Measurements from ENCODE around the gene SCYGR8.

SCYGR8 gene

DNA sequence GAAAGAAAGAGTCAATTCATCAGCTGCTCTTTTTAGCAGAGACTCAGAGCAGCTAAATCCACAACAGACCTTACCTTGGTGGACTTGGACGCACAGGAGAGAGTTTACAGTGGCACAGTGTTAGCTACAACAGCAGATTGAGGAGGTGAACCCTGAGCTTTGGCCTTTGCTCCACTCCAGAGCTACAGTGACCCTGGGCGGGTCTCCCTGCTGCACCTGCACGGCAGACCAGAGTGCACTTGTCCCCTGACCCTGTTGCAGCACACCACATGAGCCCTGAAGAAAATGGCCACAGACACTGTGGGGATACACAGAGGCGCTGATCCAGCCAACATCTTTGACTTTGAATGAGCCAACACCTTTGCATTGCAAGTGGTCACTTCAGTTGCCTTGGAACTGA is 38.8 kb upstream of the SCYGR8 start:
- TF ChIP-seq, protein P1, sequence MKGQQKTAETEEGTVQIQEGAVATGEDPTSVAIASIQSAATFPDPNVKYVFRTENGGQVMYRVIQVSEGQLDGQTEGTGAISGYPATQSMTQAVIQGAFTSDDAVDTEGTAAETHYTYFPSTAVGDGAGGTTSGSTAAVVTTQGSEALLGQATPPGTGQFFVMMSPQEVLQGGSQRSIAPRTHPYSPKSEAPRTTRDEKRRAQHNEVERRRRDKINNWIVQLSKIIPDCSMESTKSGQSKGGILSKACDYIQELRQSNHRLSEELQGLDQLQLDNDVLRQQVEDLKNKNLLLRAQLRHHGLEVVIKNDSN (IDR thresholded peaks at IDR 0.05), result no peak
- TF ChIP-seq CREB1 (IDR thresholded peaks at IDR 0.05; ENCODE audit: low read depth) (no peak), TAF1 (IDR thresholded peaks at IDR 0.05; ENCODE audit: low read depth) (no peak), CEBPB (IDR thresholded peaks at IDR 0.05) (no peak), EGR1 (IDR thresholded peaks at IDR 0.05) (no peak), NFIC (IDR thresholded peaks at IDR 0.05) (no peak), YY1 (IDR thresholded peaks at IDR 0.05; ENCODE audit: low read depth) (no peak), TCF12 (IDR thresholded peaks at IDR 0.05; ENCODE audit: low read depth) (no peak), EP300 (IDR thresholded peaks at IDR 0.05; ENCODE audit: borderline replicate concordance) (no peak), ZBTB7A (IDR thresholded peaks at IDR 0.05; ENCODE audit: low read depth) (no peak), FOXM1 (IDR thresholded peaks at IDR 0.05; ENCODE audit: borderline replicate concordance, low read depth) (no peak), TEAD4 (IDR thresholded peaks at IDR 0.05) (no peak), RAD21 (IDR thresholded peaks at IDR 0.05; ENCODE audit: low read depth) (no peak)
- TF ChIP-seq, protein P2, sequence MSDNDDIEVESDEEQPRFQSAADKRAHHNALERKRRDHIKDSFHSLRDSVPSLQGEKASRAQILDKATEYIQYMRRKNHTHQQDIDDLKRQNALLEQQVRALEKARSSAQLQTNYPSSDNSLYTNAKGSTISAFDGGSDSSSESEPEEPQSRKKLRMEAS (IDR thresholded peaks at IDR 0.05), result no peak
- TF ChIP-seq, protein P3, sequence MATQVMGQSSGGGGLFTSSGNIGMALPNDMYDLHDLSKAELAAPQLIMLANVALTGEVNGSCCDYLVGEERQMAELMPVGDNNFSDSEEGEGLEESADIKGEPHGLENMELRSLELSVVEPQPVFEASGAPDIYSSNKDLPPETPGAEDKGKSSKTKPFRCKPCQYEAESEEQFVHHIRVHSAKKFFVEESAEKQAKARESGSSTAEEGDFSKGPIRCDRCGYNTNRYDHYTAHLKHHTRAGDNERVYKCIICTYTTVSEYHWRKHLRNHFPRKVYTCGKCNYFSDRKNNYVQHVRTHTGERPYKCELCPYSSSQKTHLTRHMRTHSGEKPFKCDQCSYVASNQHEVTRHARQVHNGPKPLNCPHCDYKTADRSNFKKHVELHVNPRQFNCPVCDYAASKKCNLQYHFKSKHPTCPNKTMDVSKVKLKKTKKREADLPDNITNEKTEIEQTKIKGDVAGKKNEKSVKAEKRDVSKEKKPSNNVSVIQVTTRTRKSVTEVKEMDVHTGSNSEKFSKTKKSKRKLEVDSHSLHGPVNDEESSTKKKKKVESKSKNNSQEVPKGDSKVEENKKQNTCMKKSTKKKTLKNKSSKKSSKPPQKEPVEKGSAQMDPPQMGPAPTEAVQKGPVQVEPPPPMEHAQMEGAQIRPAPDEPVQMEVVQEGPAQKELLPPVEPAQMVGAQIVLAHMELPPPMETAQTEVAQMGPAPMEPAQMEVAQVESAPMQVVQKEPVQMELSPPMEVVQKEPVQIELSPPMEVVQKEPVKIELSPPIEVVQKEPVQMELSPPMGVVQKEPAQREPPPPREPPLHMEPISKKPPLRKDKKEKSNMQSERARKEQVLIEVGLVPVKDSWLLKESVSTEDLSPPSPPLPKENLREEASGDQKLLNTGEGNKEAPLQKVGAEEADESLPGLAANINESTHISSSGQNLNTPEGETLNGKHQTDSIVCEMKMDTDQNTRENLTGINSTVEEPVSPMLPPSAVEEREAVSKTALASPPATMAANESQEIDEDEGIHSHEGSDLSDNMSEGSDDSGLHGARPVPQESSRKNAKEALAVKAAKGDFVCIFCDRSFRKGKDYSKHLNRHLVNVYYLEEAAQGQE (IDR thresholded peaks at IDR 0.05; ENCODE audit: low read depth), result no peak

DNA sequence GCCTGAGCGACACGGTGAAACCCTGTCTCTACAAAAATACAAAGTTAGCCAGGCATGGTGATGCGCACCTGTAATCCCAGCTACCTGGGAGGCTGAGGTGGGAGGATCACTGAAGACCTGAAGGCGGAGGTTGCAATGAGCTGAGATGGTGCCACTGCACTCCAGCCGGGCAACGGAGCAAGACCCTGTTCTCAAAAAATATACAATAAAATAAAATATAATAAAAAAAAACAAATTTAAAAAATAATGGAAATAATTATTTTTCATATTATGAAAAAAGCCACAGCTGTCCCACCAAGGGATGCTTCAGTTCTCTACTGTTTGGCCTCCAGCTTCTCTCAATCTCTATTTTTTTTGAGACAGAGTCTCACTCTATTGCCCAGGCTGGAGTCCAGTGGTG is 38.3 kb upstream of the SCYGR8 start:
- no peak for TF ChIP-seq YY1 (IDR thresholded peaks at IDR 0.05; ENCODE audit: low read depth)
- TF ChIP-seq EP300 (IDR thresholded peaks at IDR 0.05; ENCODE audit: borderline replicate concordance), result no peak
- no peak for TF ChIP-seq TEAD4 (IDR thresholded peaks at IDR 0.05)
- TF ChIP-seq TCF12 (IDR thresholded peaks at IDR 0.05; ENCODE audit: low read depth), result no peak
- TF ChIP-seq CEBPB (IDR thresholded peaks at IDR 0.05), result no peak
- no peak for TF ChIP-seq ZBTB7A (IDR thresholded peaks at IDR 0.05; ENCODE audit: low read depth)
- TF ChIP-seq EGR1 (IDR thresholded peaks at IDR 0.05), result no peak
- TF ChIP-seq, protein P2 (IDR thresholded peaks at IDR 0.05), result no peak
- no peak for TF ChIP-seq FOXM1 (IDR thresholded peaks at IDR 0.05; ENCODE audit: borderline replicate concordance, low read depth)
- TF ChIP-seq, protein P3 (IDR thresholded peaks at IDR 0.05; ENCODE audit: low read depth), result no peak
- TF ChIP-seq CREB1 (IDR thresholded peaks at IDR 0.05; ENCODE audit: low read depth), result no peak
- no peak for TF ChIP-seq RAD21 (IDR thresholded peaks at IDR 0.05; ENCODE audit: low read depth)

DNA sequence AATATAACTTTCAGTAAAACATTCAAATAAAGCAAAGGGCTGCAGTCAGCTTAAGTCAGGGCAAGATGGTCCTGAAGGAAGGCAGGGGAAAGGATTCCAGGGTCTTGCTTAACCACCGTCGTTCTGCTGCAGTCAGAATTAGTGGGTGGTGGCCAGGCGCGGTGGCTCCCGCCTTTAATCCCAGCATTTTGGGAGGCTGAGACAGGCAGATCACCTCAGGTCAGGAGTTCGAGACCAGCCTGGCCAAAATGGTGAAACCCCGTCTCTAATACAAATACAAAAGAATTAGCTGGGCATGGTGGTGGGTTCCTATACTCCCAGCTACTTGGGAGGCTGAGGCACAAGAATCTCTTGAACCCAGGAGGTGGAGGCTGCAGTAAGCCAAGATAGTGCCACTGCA is 34.7 kb upstream of the SCYGR8 start:
- no peak for TF ChIP-seq TAF1 (IDR thresholded peaks at IDR 0.05; ENCODE audit: low read depth)

DNA sequence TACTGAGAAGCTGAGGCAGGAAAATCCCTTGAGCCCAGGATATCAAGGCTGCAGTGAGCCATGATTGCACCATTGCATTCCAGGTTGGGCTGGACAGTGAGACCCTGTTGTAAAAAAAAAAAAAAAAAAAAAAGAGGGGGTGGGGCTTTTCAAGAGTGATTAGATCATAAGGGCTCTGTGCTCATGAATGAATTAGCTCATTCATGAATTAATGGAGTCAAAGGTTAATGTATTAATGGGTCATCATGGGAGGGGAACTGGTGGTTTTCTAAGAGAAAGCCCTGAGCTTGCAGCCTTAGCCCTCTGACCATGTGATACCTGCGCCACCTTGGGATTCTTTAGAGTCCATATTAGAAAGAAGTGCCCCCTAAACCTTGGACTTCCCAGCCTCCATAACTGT is 32.4 kb upstream of the SCYGR8 start:
- TF ChIP-seq FOXM1 (IDR thresholded peaks at IDR 0.05; ENCODE audit: borderline replicate concordance, low read depth) (no peak), CEBPB (IDR thresholded peaks at IDR 0.05) (no peak), EP300 (IDR thresholded peaks at IDR 0.05; ENCODE audit: borderline replicate concordance) (no peak), TEAD4 (IDR thresholded peaks at IDR 0.05) (no peak), CREB1 (IDR thresholded peaks at IDR 0.05; ENCODE audit: low read depth) (no peak), TCF12 (IDR thresholded peaks at IDR 0.05; ENCODE audit: low read depth) (no peak), RAD21 (IDR thresholded peaks at IDR 0.05; ENCODE audit: low read depth) (no peak), ZBTB7A (IDR thresholded peaks at IDR 0.05; ENCODE audit: low read depth) (no peak), YY1 (IDR thresholded peaks at IDR 0.05; ENCODE audit: low read depth) (no peak)
- TF ChIP-seq, protein P3 (IDR thresholded peaks at IDR 0.05; ENCODE audit: low read depth), result no peak
- TF ChIP-seq, protein P2 (IDR thresholded peaks at IDR 0.05), result no peak

DNA sequence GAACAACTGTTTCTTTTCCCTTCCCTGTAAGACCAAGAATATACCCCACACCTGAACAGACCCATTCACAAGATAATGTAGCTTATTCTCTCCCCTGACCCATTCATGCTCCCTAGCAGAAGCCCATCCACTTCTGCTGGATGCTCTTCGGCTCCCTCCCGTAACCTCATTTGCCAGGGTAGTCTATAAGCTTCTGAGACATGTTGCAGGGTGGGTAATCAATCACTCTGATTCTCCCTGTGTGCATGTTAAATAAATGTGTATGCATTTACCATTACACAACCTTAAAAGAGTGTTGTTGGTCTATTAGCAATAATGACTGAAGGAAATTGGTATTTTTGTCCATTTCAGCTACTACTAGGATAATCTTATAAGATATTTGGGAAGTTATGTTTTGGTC is 29.2 kb upstream of the SCYGR8 start:
- TF ChIP-seq EP300 (IDR thresholded peaks at IDR 0.05; ENCODE audit: borderline replicate concordance), result no peak

Data from Ishikawa (cell line).